SKM-1 (cell line): Measurements from ENCODE around the gene RAX.

Experiments
- DNase-seq: peaks from one replicate; lab custom pipeline; 2025; ENCODE audit not compliant: unreplicated experiment; lab: John Stamatoyannopoulos, UW

Gene RAX

DNA sequence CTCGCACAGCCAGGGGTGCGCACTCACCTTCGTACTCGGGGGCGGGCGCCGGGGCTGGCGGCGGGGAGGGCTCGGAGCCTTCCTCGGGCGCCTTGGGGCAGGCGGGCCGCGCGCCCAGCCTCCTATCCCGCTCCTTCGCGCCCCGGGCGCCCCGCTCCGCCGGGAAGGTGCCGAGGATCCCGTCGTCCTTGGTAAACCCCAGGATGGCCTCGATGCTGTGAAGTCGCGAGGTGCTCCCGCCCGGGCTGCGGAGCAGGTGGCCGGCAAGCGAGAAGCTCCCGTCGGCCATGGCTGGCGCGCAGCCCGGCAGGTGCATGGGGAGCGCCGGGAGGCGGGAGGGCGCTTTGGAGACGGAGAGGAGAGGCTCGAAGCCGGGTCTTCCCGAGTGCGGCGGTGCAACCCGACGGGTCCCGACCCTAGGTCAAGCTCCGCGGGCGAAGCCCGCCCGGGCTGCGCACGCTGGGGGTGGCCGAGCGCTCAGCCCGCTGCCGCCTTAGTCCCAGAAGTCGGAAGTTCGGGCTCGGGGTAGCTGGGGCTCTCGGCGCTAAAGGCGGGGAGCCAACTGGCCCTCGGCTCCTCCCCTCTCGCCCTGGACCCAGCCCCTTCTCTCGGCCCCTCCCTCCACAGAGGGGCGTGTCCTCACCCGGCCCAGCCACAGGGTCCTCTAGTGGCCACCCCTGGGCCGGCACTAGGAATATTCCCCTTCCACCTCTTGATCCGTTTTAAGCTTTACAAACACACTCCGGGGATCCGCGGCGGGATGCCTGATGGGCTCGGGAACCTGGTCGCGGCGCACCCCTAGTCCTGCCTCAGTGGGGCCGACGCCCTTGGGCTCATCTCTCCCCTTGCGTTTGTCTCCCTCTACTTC, at the start of gene RAX:
Gene RAX (minus strand): TSS at position 564 of the 868 bp plus-strand sequence. CDS start 248 bp downstream, at position 316.
- DNase-seq = peak; percentile 86

DNA sequence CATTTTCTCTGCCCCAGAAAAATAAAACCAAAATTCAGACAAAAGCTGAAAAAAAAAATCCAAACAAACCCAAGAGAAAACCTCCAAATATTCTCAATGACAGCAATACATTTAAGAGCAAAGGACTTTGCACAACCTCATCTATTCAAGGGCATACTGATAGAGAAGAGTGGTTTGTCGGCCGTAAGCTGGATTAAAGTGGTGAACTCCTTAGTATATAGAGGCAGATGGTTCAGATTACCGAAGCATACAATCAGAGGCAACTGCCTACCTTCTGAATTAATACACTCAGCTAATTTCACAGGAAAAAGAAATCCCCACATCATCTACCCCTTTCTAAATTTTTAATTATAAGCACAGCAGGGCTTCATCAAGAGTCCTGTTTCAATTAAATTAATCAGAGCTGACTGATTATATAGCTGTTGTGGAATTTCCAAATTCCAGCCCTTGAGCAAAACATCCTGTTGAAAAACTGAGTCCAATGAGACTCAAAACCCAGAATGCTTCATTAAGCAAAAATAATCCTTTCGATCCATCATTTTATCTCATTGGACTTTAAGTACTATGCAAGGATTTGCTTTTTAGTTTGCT, 45.3 kb upstream of the RAX start, which contains the start of gene CPLX4:
Gene CPLX4 (minus strand): TSS at position 190 of the 591 bp plus-strand sequence. CDS start 187 bp downstream, at position 3.
- DNase-seq = no peak

DNA sequence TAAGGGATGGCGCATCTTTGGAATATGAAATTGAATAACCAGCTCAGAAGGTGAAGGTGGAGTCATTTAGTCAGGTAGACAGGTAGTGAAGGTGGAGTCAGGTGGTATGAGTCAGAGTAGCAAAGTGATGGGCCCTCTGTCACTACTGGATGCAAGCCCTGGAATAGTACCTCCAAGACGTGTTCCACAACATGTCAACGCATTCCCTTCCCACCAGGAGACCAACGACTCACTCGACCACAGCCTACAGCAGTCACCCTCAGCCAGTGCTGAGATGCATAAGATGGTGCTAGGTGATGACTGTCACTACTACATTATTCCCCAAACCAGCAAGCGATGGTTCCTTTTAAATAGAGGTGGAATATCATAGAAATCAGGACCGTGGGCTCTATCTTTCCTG, 38.4 kb upstream of the RAX start:
- no peak for DNase-seq

- DNase-seq = no peak
Measured at GRCh38 chr18:59308938-59309260, 35.6 kb upstream of the RAX start.

- DNase-seq = peak; percentile 61
Measured at GRCh38 chr18:59308248-59308937, 35.1 kb upstream of the RAX start.

DNA sequence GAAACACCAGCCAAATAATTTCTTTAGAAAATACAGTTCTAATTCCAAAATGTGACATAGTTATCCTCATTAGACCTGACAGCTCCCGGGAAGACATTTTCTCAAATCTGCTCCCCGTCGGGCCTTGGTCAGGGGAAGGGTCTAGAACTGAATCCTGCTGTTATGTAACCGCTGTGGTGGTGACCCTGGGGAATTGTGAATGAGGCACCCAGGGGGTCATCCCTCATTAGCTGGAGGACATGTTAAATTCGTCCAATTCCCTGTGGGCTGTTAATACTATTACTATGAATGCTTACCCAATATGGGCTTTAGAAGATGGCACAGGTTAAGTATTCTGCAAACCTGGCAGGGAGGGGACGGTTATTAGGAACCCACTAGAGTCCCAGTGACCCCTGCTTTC, 33.4 kb upstream of the RAX start:
- no peak for DNase-seq

GRCh38 chr18:59305295-59305694, 32.0 kb upstream of the RAX start:
- no peak for DNase-seq

GRCh38 chr18:59303656-59304195, 30.5 kb upstream of the RAX start:
- DNase-seq = no peak

DNA sequence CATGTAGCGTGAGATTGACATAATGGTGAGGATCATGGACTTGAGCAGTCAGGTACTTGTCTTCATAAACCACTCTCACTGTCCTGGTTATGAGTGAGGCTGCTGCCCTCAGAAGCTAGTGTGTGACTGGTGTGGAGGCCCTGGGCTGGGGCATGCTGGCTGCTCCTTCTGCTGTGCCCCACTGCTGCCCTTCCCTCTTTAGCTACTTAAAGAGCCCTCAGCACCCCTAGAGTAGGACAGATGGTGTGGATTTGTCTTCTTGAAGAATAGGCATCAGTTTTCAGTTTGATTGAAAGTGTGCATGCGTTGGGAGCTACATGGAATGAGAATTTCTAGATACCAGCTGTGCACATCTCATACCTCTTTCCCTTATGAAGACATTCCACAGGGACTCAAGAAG, 29.8 kb upstream of the RAX start:
- no peak for DNase-seq

DNA sequence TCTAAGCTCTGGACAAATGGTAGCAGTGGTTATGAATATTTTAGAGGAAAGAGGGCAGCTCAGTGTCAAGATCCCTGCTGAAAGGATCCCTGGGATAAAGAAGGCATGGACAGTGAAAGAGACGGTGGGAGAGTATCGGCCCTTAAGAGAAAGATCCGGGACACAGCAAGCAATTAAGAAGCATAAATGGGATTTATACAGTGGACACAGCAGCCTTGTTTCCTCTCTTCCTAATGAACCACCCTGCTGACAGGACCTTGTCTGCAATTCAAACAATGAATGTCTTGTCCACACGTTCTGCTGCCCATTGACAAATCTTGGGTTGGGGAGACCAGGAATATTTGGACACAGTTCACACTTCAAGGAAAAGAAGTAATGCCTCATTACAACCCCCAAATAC, 28.7 kb upstream of the RAX start:
- DNase-seq = no peak

GRCh38 chr18:59300676-59301285, 27.5 kb upstream of the RAX start:
- DNase-seq = no peak

DNA sequence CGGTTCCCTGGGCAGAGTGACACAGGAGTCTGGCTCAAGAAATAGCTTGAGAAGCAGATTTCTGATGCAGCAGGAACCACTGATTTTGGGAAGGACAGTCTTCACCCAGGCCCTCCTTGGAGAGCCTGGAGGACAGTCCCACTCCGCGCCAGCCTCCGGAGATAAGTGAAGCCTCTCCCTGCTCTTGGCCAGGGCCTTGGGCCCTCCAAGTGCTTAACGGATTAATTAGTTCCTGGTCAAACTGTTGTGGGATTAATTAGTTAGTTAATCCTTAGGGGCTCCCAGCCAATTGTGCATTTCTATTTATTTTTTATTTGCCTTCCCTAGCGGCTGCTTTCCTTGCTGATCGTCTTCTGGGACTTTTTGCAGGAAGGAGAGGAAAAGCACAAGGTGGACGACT, 25.6 kb upstream of the RAX start:
- no peak for DNase-seq

GRCh38 chr18:59293317-59293716, 20.1 kb upstream of the RAX start:
- DNase-seq = no peak

- no peak for DNase-seq
Measured at GRCh38 chr18:59286341-59286740, 13.1 kb upstream of the RAX start.

GRCh38 chr18:59282341-59282740, 9.1 kb upstream of the RAX start:
- DNase-seq = no peak

DNA sequence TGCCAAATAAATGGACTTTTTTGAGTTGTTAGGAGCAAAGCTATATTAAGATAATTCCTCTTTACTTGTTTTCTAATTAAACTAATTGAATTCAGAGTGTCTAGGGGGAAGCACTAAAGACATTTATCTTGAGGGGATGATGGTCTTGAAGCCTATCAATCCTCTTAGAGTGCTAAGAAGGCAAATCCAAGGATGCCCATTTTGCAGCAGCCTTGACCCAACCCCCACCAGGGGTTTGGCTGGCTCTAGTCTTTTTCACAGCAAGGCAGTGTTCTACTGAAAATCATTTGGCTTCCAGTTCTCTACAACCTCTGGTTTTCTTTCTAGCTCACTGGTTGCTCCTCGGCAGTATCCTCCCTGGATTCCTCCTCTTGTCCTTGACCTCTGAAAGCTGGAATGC, 6.5 kb upstream of the RAX start:
- no peak for DNase-seq

- no peak for DNase-seq
Measured at GRCh38 chr18:59279193-59279592, 5.9 kb upstream of the RAX start.

DNA sequence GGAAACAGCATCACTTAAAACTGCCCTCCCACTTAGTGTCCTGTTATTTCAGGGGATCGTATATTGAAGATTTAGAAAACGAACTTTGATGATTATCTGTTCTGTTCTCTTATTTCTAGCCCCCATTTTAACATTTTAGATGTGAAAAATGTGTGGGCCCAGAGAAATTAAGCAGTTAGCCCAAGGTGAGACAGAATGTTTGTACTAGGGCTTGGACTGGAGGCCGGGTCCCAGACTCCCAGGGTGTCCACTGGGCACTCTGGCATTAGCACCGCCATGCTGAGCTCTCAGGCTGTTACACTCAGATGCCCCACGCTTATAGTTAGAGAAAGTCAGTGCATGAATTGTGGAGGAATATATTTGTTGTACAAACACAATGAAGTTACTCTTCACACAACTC, 5.5 kb upstream of the RAX start:
- no peak for DNase-seq

DNA sequence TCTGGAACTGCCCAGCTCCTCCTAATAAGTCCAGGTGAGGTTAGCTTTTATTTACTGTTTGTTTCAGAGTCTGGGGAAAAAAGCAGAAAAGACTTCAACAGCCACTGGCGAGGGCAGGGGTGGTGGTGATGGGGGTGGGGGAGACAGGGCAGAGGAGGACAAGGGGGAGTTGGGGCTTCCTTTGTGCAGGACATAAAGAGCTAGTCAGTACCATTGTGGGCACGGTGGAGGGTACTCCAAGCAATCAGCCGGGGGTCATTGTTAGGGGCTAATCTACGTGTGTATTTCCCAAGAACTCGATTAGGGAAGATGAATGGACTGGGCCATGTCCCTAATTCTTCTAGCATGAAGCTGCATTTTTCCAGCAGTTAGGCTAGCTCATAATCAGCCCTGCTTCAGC, 2.8 kb upstream of the RAX start:
- no peak for DNase-seq

GRCh38 chr18:59275406-59275949, 2.2 kb upstream of the RAX start:
- DNase-seq = no peak

GRCh38 chr18:59274533-59274928, 1.3 kb upstream of the RAX start:
- no peak for DNase-seq
